H9 (cell line): ENCODE measurements around the gene SEC23IP. TPM values are rescaled to one million over a fixed set of nuclear protein-coding genes. Genes with fewer than 3 reads are reported as not detected.

ENCODE experiments used
- DNase-seq: peaks from one replicate; pipeline ENCODE4 v3.0.0-alpha.2; 2017
- H2AFZ ChIP-seq: one replicate; pipeline ENCODE4 v1.6.1; 2013; ENCODE audit warnings: mild to moderate bottlenecking, low read length, control low read depth, moderate library complexity
- H2AK5ac ChIP-seq: 2 replicates; pipeline ENCODE4 v1.6.1; 2013; ENCODE audit warnings: low read length, control low read depth, mixed read lengths; ENCODE audit not compliant: insufficient read length
- H2BK120ac ChIP-seq: one replicate; pipeline ENCODE4 v1.6.1; 2013; ENCODE audit warnings: low read depth, mild to moderate bottlenecking, low read length, control low read depth, inconsistent platforms; ENCODE audit not compliant: poor library complexity, severe bottlenecking
- H2BK12ac ChIP-seq: 2 replicates; pipeline ENCODE4 v1.6.1; 2013; ENCODE audit warnings: low read length, control low read depth, mixed read lengths, low read depth; ENCODE audit not compliant: insufficient read length
- H2BK15ac ChIP-seq: 2 replicates; pipeline ENCODE4 v1.6.1; 2013; ENCODE audit warnings: low read depth, low read length, control low read depth
- H2BK20ac ChIP-seq: one replicate; pipeline ENCODE4 v1.6.1; 2013; ENCODE audit warnings: low read depth, mild to moderate bottlenecking, low read length, control low read depth, inconsistent platforms; ENCODE audit not compliant: poor library complexity, severe bottlenecking
- H2BK5ac ChIP-seq: 2 replicates; pipeline ENCODE4 v1.6.1; 2013; ENCODE audit warnings: low read length, control low read depth, mixed read lengths; ENCODE audit not compliant: insufficient read length
- H3K14ac ChIP-seq: 2 replicates; pipeline ENCODE4 v1.6.1; 2013; ENCODE audit warnings: low read length, control low read depth; ENCODE audit not compliant: insufficient read depth
- H3K18ac ChIP-seq: 2 replicates; pipeline ENCODE4 v1.6.1; 2013; ENCODE audit warnings: low read depth, mild to moderate bottlenecking, mixed read lengths, low read length, control low read depth; ENCODE audit not compliant: insufficient read length
- H3K23ac ChIP-seq: 2 replicates; pipeline ENCODE4 v1.6.1; 2013; ENCODE audit warnings: low read length, control low read depth, mixed read lengths, low read depth; ENCODE audit not compliant: insufficient read length
- H3K23me2 ChIP-seq: 2 replicates; pipeline ENCODE4 v1.6.1; 2013; ENCODE audit warnings: low read depth, mild to moderate bottlenecking, mixed read lengths, low read length, control low read depth; ENCODE audit not compliant: insufficient read length, poor library complexity, severe bottlenecking
- H3K27ac ChIP-seq: 2 replicates; pipeline ENCODE4 v1.5.1; 2013; ENCODE audit warnings: low read length, control low read depth, mixed read lengths, low read depth; ENCODE audit not compliant: insufficient read length
- H3K27me3 ChIP-seq: 2 replicates; pipeline ENCODE4 v1.6.1; 2013; ENCODE audit warnings: low read length, control low read depth, inconsistent platforms; ENCODE audit not compliant: insufficient read depth
- H3K4ac ChIP-seq: 2 replicates; pipeline ENCODE4 v1.6.1; 2013; ENCODE audit warnings: low read depth, mild to moderate bottlenecking, control low read depth, inconsistent platforms, low read length, moderate library complexity
- H3K4me1 ChIP-seq: 2 replicates; pipeline ENCODE4 v1.6.1; 2013; ENCODE audit warnings: low read length, control low read depth, inconsistent platforms; ENCODE audit not compliant: insufficient read depth
- H3K4me2 ChIP-seq: 2 replicates; pipeline ENCODE4 v1.6.1; 2013; ENCODE audit warnings: low read length, control low read depth, mixed read lengths; ENCODE audit not compliant: insufficient read length, insufficient read depth
- H3K56ac ChIP-seq: 2 replicates; pipeline ENCODE4 v1.6.1; 2013; ENCODE audit warnings: low read depth, mild to moderate bottlenecking, mixed read lengths, low read length, control low read depth; ENCODE audit not compliant: insufficient read length
- H3K79me1 ChIP-seq: 2 replicates; pipeline ENCODE4 v1.6.1; 2013; ENCODE audit warnings: low read depth, mild to moderate bottlenecking, moderate library complexity, low read length, control low read depth, inconsistent platforms; ENCODE audit not compliant: insufficient read depth, poor library complexity, severe bottlenecking
- H3K79me2 ChIP-seq: 2 replicates; pipeline ENCODE4 v1.6.1; 2013; ENCODE audit warnings: low read length, control low read depth, inconsistent platforms; ENCODE audit not compliant: insufficient read depth
- H3K9ac ChIP-seq: 2 replicates; pipeline ENCODE4 v1.6.1; 2013; ENCODE audit warnings: low read length, control low read depth, mixed read lengths; ENCODE audit not compliant: insufficient read length; ENCODE audit errors: extremely low read depth
- H3K9me3 ChIP-seq: one replicate; pipeline ENCODE4 v1.6.1; 2013; ENCODE audit warnings: low read depth, low read length, inconsistent platforms; ENCODE audit not compliant: control insufficient read depth
- H3T11ph ChIP-seq: one replicate; pipeline ENCODE4 v1.6.1; 2013; ENCODE audit warnings: mild to moderate bottlenecking, low read length, control low read depth, inconsistent platforms
- H4K20me1 ChIP-seq: one replicate; pipeline ENCODE4 v1.6.1; 2013; ENCODE audit not compliant: control insufficient read depth, insufficient read length, insufficient read depth
- H4K5ac ChIP-seq: 2 replicates; pipeline ENCODE4 v1.6.1; 2013; ENCODE audit warnings: low read depth, mild to moderate bottlenecking, mixed read lengths, low read length, control low read depth; ENCODE audit not compliant: insufficient read length
- H4K8ac ChIP-seq: replicated peaks from 2 replicates; pipeline ENCODE4 v1.6.1; 2013; ENCODE audit warnings: low read length, control low read depth, mixed read lengths, low read depth; ENCODE audit not compliant: insufficient read length
- H4K91ac ChIP-seq: 2 replicates; pipeline ENCODE4 v1.6.1; 2013; ENCODE audit warnings: low read depth, mild to moderate bottlenecking, moderate library complexity, mixed read lengths, low read length, control low read depth; ENCODE audit not compliant: insufficient read length
- H3K27ac Mint-ChIP-seq, 3 experiments: 2 replicates in 2 of 3; 3 replicates in 1 of 3; pipeline ENCODE4 v1.8.0; 2020 to 2021; ENCODE audit warnings: mixed read lengths in 3 of 3, mild to moderate bottlenecking in 1 of 3, moderate library complexity in 1 of 3
- H3K27me3 Mint-ChIP-seq: 2 replicates; pipeline ENCODE4 v1.8.0; 2021; ENCODE audit warnings: low read depth, mild to moderate bottlenecking, moderate library complexity, mixed read lengths
- H3K36me3 Mint-ChIP-seq, 3 experiments: 2 replicates in 2 of 3; 3 replicates in 1 of 3; pipeline ENCODE4 v1.8.0; 2020 to 2021; ENCODE audit warnings: low read depth in 3 of 3, mixed read lengths in 3 of 3; ENCODE audit not compliant: insufficient read depth in 1 of 3
- H3K4me1 Mint-ChIP-seq, 2 experiments: 2 replicates each; pipeline ENCODE4 v1.8.0; 2020; ENCODE audit warnings: mixed read lengths in 2 of 2
- H3K4me3 Mint-ChIP-seq, 2 experiments: 2 replicates in 1 of 2; 3 replicates in 1 of 2; pipeline ENCODE4 v1.8.0; 2020 to 2021; ENCODE audit warnings: mild to moderate bottlenecking in 2 of 2, mixed read lengths in 2 of 2, moderate library complexity in 1 of 2
- H3K9me3 Mint-ChIP-seq, 2 experiments: 2 replicates in 1 of 2; 3 replicates in 1 of 2; pipeline ENCODE4 v1.8.0; 2020; ENCODE audit warnings: mild to moderate bottlenecking in 2 of 2, mixed read lengths in 2 of 2, moderate library complexity in 1 of 2
- WGBS: extraction: QIAGEN DNeasy Blood & Tissue Kit; methylation state at CpG from one replicate; pipeline ENCODE4 v1.1.7; 2013; ENCODE audit warnings: missing lambda C conversion rate, low lambda C conversion rate, mixed read lengths; ENCODE audit not compliant: insufficient read length; ENCODE audit errors: extremely low coverage; 5-methylcytosine and 5-hydroxymethylcytosine counted together
- total RNA-seq: library from RNA; stranded (reverse); gene quantifications from 2 replicates; pipeline ENCODE4 v1.2.1, GENCODE V29; 2021
- TF ChIP-seq, protein P1 (sequence below): fragments of 200-600 bp; sonication (generic); conservative IDR thresholded peaks from 3 replicates; pipeline ENCODE4 v1.8.0; 2021; ENCODE audit warnings: antibody characterized with exemption, mild to moderate bottlenecking

Gene SEC23IP
- total RNA-seq, 1 experiment from 2014 or later: 93.0 TPM

DNA sequence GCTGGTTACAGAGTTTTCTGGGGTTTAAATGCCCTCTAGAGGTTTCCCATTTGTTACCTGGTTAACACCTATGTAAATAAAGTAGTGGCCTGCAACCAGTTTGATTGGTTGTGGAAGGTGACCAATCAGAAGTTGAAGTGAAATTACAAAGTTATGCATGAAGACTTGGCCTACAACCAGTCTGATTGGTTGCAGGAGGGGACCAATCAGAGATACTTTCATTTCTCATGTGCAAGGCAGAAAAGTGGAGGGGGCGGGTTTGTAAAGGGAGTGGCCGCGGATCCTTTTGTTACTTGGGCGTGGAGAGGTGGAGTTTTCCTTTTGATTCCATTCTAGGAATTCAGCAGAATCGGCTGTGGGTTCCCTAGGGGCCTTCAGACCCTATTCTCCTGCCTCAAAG, 80.8 kb downstream of the SEC23IP start:
- no peak overlapping the region for H4K91ac ChIP-seq
- H4K8ac ChIP-seq: no peak overlapping the region
- no peak for DNase-seq
- no peak overlapping the region for H3K18ac ChIP-seq
- no peaks in the 10 kb centered on the region for H3K79me1 ChIP-seq
- H2BK20ac ChIP-seq: no peak overlapping the region
- no peak overlapping the region for H3K9ac ChIP-seq
- H2AFZ ChIP-seq: no peak overlapping the region
- H2BK120ac ChIP-seq: no peak overlapping the region
- TF ChIP-seq, protein P1, sequence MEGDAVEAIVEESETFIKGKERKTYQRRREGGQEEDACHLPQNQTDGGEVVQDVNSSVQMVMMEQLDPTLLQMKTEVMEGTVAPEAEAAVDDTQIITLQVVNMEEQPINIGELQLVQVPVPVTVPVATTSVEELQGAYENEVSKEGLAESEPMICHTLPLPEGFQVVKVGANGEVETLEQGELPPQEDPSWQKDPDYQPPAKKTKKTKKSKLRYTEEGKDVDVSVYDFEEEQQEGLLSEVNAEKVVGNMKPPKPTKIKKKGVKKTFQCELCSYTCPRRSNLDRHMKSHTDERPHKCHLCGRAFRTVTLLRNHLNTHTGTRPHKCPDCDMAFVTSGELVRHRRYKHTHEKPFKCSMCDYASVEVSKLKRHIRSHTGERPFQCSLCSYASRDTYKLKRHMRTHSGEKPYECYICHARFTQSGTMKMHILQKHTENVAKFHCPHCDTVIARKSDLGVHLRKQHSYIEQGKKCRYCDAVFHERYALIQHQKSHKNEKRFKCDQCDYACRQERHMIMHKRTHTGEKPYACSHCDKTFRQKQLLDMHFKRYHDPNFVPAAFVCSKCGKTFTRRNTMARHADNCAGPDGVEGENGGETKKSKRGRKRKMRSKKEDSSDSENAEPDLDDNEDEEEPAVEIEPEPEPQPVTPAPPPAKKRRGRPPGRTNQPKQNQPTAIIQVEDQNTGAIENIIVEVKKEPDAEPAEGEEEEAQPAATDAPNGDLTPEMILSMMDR: no peak
- no peaks in the 10 kb centered on the region for H3K9me3 ChIP-seq
- no peak overlapping the region for H2BK15ac ChIP-seq
- no peaks in the 10 kb centered on the region for H3K27me3 ChIP-seq
- H4K20me1 ChIP-seq: no peaks in the 10 kb centered on the region
- no peak overlapping the region for H2BK12ac ChIP-seq
- no peak overlapping the region for H3K4ac ChIP-seq
- 0 out of 5 replicates have a peak, but pooled peaks cover 0 to 2% of the 10 kb centered on the region in 2 experiments for H3K9me3 Mint-ChIP-seq
- no peak overlapping the region for H3T11ph ChIP-seq
- H3K27ac ChIP-seq: no peak overlapping the region
- no CpG with 5 or more reads among the region's 5 CpGs for WGBS
- no peak overlapping the region for H3K14ac ChIP-seq
- H3K27ac Mint-ChIP-seq: no peak overlapping the region
- no peak overlapping the region for H3K56ac ChIP-seq
- H3K27me3 Mint-ChIP-seq: peaks cover 2% of the 10 kb centered on the region; the same call in 1 of the 2 replicates
- H3K36me3 Mint-ChIP-seq: no peaks in the 10 kb centered on the region
- H3K79me2 ChIP-seq: no peaks in the 10 kb centered on the region
- no peak overlapping the region for H2BK5ac ChIP-seq
- no peak overlapping the region for H3K23ac ChIP-seq
- no peaks in the 10 kb centered on the region for H3K23me2 ChIP-seq
- H3K4me3 Mint-ChIP-seq: no peak overlapping the region
- no peaks in the 10 kb centered on the region for H3K4me1 ChIP-seq
- H3K4me2 ChIP-seq: no peak overlapping the region
- peaks cover 0 to 6% of the 10 kb centered on the region in 2 experiments; a peak in 1 of 4 replicates for H3K4me1 Mint-ChIP-seq
- no peak overlapping the region for H2AK5ac ChIP-seq
- no peak overlapping the region for H4K5ac ChIP-seq
